GM21786 (cell line): ENCODE results near the gene VAMP5.

Experiments used
- ATAC-seq: cut with Tn5 transposase; IDR thresholded peaks from one replicate; pipeline ENCODE4 v1.9.1; 2021; ENCODE audit not compliant: unreplicated experiment

The VAMP5 gene

DNA sequence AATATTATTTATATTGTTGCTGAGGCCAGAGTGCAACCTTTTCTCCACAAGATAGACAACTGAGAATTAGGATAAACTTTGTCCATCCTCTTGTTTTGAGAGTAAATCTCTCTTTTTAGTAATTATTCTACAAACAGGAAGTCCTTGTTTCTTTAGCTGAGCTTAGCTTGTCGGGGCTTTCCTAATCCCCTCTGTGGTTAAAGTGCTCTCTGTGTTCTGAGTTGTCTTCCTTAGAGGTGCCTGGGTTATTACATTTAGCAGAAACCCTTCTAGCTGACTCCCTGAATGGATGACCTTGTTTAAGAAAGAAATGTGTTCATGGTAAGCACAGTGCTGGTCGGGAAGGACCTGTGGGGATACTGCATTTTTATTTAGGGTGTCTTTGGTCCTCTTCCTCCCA lies 44.4 kb downstream of the VAMP5 start:
- peak; percentile 53 for ATAC-seq

- no peak for ATAC-seq
Measured at GRCh38 chr2:85631316-85631715, 47.1 kb downstream of the VAMP5 start.

DNA sequence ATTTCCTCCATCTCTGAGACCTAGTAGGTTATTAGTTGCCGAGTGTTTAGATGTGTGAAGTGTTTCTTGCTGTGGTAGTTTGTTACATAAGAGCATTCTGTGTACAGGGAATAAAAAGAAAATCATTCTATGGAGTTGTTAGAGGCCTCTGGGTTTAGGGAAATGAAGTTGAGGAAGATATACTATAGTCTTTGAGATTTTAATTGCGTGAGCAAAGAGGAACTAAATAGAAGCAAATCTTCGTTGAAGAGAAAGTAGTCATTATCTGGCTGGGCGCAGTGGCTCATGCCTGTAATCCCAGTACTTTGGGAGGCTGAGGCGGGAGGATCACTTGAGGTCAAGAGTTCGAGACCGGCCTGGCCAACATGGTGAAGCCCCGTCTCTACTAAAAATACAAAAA lies 50.8 kb downstream of the VAMP5 start:
- no peak for ATAC-seq

DNA sequence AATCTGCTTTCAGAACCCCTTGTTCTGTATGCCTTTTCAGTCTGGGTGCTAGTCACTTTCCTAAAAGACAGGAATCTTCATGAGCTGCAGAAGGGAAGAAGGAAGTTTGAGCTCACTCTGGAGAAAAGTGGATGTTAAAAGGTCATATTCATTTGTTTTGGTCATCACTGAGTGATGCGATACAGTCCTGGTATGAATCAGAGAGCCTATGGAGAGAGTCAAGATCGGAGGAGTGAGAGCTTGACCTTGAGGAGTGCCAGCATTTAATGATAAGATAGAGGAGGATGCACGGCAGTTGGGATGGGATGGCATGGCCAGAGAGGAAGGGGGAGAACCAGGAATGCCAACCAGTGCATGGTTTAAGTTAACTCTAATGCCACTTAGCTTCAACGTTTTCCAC lies 51.4 kb downstream of the VAMP5 start:
- no peak for ATAC-seq

- peak; percentile 81 for ATAC-seq
Measured at GRCh38 chr2:85642725-85643124, 58.5 kb downstream of the VAMP5 start.
